Transverse colon (tissue), 4 donors: ENCODE data around the gene SAP30. TPM values are rescaled to one million over a fixed set of nuclear protein-coding genes. Genes with fewer than 3 reads are reported as not detected.

Experiments used
- DNase-seq: peaks from one replicate; pipeline ENCODE4 v3.0.0-alpha.2; 2019
- H3K27ac ChIP-seq, 4 donors: fragments of 200-600 bp; sonication (generic); 2 replicates each; pipeline ENCODE4 v1.5.1; 2016 to 2018; ENCODE audit warnings: inconsistent platforms in 4 of 4
- H3K27me3 ChIP-seq: fragments of 200-600 bp; sonication (generic); 2 replicates; pipeline ENCODE4 v1.5.1; 2017; ENCODE audit warnings: inconsistent platforms
- H3K36me3 ChIP-seq, 4 donors: fragments of 200-600 bp; sonication (generic); 2 replicates each; pipeline ENCODE4 v1.5.1; 2017 to 2019; ENCODE audit warnings: inconsistent platforms in 4 of 4
- H3K4me1 ChIP-seq, 4 donors: fragments of 200-600 bp; sonication (generic); 2 replicates each; pipeline ENCODE4 v1.5.1; 2017 to 2020; ENCODE audit warnings: inconsistent platforms in 4 of 4
- H3K4me3 ChIP-seq, 4 donors: fragments of 200-600 bp; sonication (generic); 1 replicate in 1 of 4; 2 replicates in 3 of 4; pipeline versions ENCODE4 v1.5.1 to v1.6.1; 2017 to 2019; ENCODE audit warnings: inconsistent platforms in 4 of 4
- H3K9me3 ChIP-seq, 2 donors: fragments of 200-600 bp; sonication (generic); 2 replicates each; pipeline ENCODE4 v1.5.1; 2017 to 2019; ENCODE audit warnings: inconsistent platforms in 2 of 2
- EP300 ChIP-seq: sonication (generic); formaldehyde crosslinking; IDR thresholded peaks from one replicate; pipeline ENCODE4 v1.6.1; 2017; ENCODE audit warnings: antibody characterized with exemption, low read depth
- POLR2A ChIP-seq: fragments of 450-650 bp; IDR thresholded peaks from one replicate; pipeline ENCODE4 v1.6.1; 2016; ENCODE audit warnings: antibody characterized with exemption, mild to moderate bottlenecking, moderate library complexity
- POLR2AphosphoS5 ChIP-seq, 3 donors: sonication (generic); formaldehyde crosslinking; IDR thresholded peaks; one replicate each; pipeline ENCODE4 v1.6.1; 2016; ENCODE audit warnings: antibody characterized with exemption in 3 of 3
- WGBS, 2 donors: methylation state at CpG; one replicate each; pipeline ENCODE4 v1.1.5; 2018; ENCODE audit warnings: low coverage in 1 of 2; 5-methylcytosine and 5-hydroxymethylcytosine counted together
- in situ Hi-C, 4 donors: fragments of 200-750 bp; cut with MboI; loops; one replicate each; pipeline versions ENCODE4 v1.15.0 to v1.15.1; 2017; ENCODE audit warnings: low sequenced_read_pairs in 3 of 4, low pct_ligation_motif_present in 1 of 4, low pct_unique_long_range_greater_than_20kb in 1 of 4
- intact Hi-C: fragments of 100-400 bp; cut with DNase I; formaldehyde crosslinking; loops from one replicate; pipeline ENCODE4 v1.15.1; 2023; ENCODE audit warnings: low total_unique reads
- total RNA-seq, 4 donors: library from RNA; depleted of rRNA; stranded (reverse); fragments of >200 nt; gene quantifications; one replicate each; pipeline ENCODE4 v1.1.0, GENCODE V29; 2016
- TF ChIP-seq, protein P1 (sequence below), 5 experiments: fragments of 200-600 bp in 3 of 5; fragments of 450-650 bp in 2 of 5; sonication (generic) in 3 of 5; IDR thresholded peaks; 1 replicate in 2 of 5; 2 replicates in 3 of 5; pipeline ENCODE4 v1.5.1; 2016 to 2017; ENCODE audit warnings: antibody characterized with exemption in 5 of 5, inconsistent platforms in 3 of 5, mild to moderate bottlenecking in 2 of 5, moderate library complexity in 1 of 5

SAP30 gene
- total RNA-seq, 4 donors from 2014 or later, result 3.8 to 15.3 (median 14.7) TPM

DNA sequence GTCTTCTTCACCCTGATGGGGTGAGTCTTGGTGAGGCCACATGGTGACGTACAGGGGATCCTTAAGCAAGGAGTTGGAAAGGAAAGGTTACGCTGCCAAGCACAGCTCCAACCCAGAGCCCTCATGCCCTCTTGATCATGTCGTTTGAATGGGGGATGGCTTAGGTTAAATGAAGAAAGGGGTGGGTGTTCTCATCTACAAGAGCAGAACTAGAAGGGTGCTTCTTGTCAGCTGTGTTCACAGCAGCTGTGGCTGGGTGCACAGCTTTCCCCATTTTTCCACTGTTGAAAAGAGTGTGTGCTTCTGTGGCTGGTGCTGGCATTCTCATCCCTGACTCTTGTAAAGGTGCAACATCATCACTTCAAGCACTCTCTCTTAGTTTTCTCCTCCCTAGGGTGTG, 43.7 kb downstream of the SAP30 start:
- no peaks in the 10 kb centered on the region for H3K27me3 ChIP-seq
- H3K27ac ChIP-seq, result peak overlapping the region in 2 of 4 donors; percentile 22 to 45
- 60 to 98% methylated on average over 1 to 3 of the region's 3 CpGs for WGBS, 2 donors
- no peaks in the 10 kb centered on the region for H3K36me3 ChIP-seq
- TF ChIP-seq POLR2A (no peak), EP300 (no peak), POLR2AphosphoS5 (IDR thresholded peaks at IDR 0.05) (no peak)
- TF ChIP-seq, protein P1, sequence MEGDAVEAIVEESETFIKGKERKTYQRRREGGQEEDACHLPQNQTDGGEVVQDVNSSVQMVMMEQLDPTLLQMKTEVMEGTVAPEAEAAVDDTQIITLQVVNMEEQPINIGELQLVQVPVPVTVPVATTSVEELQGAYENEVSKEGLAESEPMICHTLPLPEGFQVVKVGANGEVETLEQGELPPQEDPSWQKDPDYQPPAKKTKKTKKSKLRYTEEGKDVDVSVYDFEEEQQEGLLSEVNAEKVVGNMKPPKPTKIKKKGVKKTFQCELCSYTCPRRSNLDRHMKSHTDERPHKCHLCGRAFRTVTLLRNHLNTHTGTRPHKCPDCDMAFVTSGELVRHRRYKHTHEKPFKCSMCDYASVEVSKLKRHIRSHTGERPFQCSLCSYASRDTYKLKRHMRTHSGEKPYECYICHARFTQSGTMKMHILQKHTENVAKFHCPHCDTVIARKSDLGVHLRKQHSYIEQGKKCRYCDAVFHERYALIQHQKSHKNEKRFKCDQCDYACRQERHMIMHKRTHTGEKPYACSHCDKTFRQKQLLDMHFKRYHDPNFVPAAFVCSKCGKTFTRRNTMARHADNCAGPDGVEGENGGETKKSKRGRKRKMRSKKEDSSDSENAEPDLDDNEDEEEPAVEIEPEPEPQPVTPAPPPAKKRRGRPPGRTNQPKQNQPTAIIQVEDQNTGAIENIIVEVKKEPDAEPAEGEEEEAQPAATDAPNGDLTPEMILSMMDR (IDR thresholded peaks at IDR 0.05), result no peak
- intact Hi-C loops, result no loop called here
- in situ Hi-C loops, result loop anchor here (10.0 to 25.0 kb wide), 5 partner anchors 100 to 898 kb away; partner anchors contain the start of gene GALNT7 (in 1 of the 4)
- H3K4me3 ChIP-seq, result no peak overlapping the region
- H3K9me3 ChIP-seq, result no peaks in the 10 kb centered on the region
- H3K4me1 ChIP-seq, result peaks cover 0 to 5% (median 0%) of the 10 kb centered on the region in 4 donors
- no peak for DNase-seq

DNA sequence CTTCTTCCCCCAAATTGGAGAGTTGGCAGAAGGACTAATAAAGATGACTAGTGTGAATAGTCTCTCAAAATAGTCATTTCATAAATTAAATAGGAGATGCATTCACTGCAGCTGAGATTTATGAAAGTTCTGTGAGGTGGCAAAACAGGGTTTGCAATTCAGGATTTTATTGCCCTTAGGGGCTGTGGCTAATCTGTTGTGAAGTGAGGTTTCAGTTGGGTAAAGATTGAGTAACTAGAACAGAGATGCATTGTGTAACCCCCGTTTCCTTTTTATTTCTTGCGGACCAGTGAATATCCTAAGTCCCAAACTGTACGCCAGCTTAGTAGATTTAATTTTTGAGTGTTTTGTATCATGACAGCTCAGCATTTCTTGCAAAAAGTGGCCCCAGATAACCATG, 44.3 kb downstream of the SAP30 start:
- in situ Hi-C loops (loop anchor here (5.0 to 25.0 kb wide), 6 partner anchors 98 to 897 kb away; partner anchors contain the start of gene GALNT7 (in 1 of the 4)), intact Hi-C loops (loop anchor here (5.0 kb wide), 2 partner anchors 83 to 98 kb away; partner anchors contain the start of gene HMGB2)
- TF ChIP-seq, protein P1 (IDR thresholded peaks at IDR 0.05), result no peak
- no peak for TF ChIP-seq POLR2A
- TF ChIP-seq POLR2AphosphoS5 (IDR thresholded peaks at IDR 0.05), result no peak
- no peak for TF ChIP-seq EP300
- no peaks in the 10 kb centered on the region for H3K27me3 ChIP-seq
- no peak overlapping the region for H3K4me3 ChIP-seq
- WGBS, 2 donors, result 71 to 73% methylated on average over 2 to 3 of the region's 3 CpGs
- no peak for DNase-seq
- peaks cover 0 to 5% (median 0%) of the 10 kb centered on the region in 4 donors for H3K4me1 ChIP-seq
- no peaks in the 10 kb centered on the region for H3K36me3 ChIP-seq
- peak overlapping the region in 3 of 4 donors; percentile 38 to 51 (median 47) for H3K27ac ChIP-seq
- no peaks in the 10 kb centered on the region for H3K9me3 ChIP-seq

DNA sequence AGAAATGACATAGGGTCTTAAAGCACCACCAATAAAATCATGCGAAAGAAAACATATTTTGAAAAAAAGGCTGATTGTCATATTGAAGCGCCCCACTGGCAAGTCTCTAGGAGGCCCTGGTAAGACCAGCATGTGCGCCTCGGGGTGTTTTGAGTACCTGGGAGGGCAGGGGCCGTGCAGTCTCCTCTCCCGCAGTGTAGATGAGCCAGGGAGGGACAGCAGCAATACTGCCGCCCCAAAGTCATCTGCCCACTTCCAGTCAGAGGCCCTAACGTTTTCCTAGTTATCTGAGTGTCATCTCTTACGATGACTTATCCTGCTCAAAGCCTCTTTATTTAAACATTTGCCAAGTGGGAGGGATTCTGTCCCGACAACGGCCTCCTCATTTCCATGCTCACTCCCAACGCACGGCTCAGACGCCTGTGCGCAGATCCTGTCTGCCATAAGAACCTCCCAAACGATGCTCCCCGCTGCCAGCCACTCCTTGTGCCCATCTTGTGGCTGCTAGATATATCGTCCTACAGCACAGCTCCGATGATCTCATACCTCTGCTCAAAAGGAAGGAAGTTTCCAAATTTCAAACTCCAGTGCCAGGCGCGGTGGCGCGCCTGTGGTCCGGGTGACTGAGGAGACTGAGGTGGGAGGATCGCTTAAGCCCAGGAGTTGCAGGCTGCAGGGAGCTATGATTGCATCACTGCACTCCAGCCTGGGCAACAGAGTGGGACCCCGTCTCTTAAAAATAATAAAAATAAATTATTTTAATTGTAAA, 45.3 kb downstream of the SAP30 start:
- Histone ChIP-seq H3K27me3 (no peaks in the 10 kb centered on the region), H3K9me3 (no peaks in the 10 kb centered on the region), H3K4me1 (peaks cover 0 to 5% (median 0%) of the 10 kb centered on the region in 4 donors), H3K27ac (peak overlapping the region; percentile 38 to 55 (median 49)), H3K4me3 (no peak overlapping the region), H3K36me3 (no peaks in the 10 kb centered on the region)
- in situ Hi-C loops (loop anchor here (5.0 to 25.0 kb wide), 6 partner anchors 99 to 896 kb away; partner anchors contain the start of gene GALNT7 (in 1 of the 4)), intact Hi-C loops (loop anchor here (5.0 kb wide), 2 partner anchors 84 to 99 kb away; partner anchors contain the start of gene HMGB2)
- DNase-seq, result peak; percentile 24
- TF ChIP-seq, protein P1 (IDR thresholded peaks at IDR 0.05), result no peak
- peak; percentile 6 for TF ChIP-seq POLR2A
- TF ChIP-seq EP300, result no peak
- TF ChIP-seq POLR2AphosphoS5 (IDR thresholded peaks at IDR 0.05), result peak in 1 of 3 donors; percentile 4
- 83 to 88% methylated on average over 20 to 26 of the region's 26 CpGs for WGBS, 2 donors

DNA sequence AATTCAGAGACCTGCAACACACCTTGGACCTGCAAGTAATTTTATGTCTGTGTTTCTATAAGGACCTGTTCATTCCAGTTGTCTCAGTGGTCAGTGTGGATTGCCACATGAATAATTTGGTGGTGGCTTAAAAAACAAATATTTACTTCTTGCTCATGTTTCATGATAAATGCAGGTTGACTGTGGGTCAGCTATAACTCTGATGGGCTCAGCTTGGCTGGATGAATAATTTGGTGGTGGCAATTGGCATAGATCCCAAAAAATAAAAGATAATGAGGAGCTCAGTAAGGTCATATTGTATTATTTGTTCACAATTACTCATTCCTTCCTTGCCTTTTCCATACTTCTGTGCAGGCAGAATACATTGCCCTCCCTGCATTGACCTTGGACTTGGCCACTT, 47.1 kb downstream of the SAP30 start:
- no peak overlapping the region for H3K27ac ChIP-seq

More for the DNA sequence above, 47.1 kb downstream of the SAP30 start:
- Histone ChIP-seq H3K4me3 (no peak overlapping the region), H3K4me1 (peaks cover 0 to 5% (median 0%) of the 10 kb centered on the region in 4 donors), H3K36me3 (no peaks in the 10 kb centered on the region), H3K9me3 (no peaks in the 10 kb centered on the region), H3K27me3 (no peaks in the 10 kb centered on the region)
- intact Hi-C loops, result loop anchor here (5.0 kb wide), 2 partner anchors 86 to 101 kb away; partner anchors contain the start of gene HMGB2
- DNase-seq, result no peak
- in situ Hi-C loops, result loop anchor here (5.0 to 25.0 kb wide), 6 partner anchors 101 to 894 kb away; partner anchors contain the start of gene GALNT7 (in 1 of the 4)
- no peak for TF ChIP-seq POLR2AphosphoS5 (IDR thresholded peaks at IDR 0.05)
- TF ChIP-seq POLR2A, result no peak
- TF ChIP-seq, protein P1 (IDR thresholded peaks at IDR 0.05), result no peak
- TF ChIP-seq EP300, result no peak
